HuH-7 (cell line): ENCODE measurements around the gene YBEY.
"Not testable (repeated sequence)": the region's sequence is repeated elsewhere in the genome, so short reads cannot be mapped to it uniquely, and the experiment has no call there.

Experiments
- DNase-seq: peaks from one replicate; pipeline ENCODE4 v3.0.0; 2011; ENCODE audit warnings: low spot score

YBEY gene

DNA sequence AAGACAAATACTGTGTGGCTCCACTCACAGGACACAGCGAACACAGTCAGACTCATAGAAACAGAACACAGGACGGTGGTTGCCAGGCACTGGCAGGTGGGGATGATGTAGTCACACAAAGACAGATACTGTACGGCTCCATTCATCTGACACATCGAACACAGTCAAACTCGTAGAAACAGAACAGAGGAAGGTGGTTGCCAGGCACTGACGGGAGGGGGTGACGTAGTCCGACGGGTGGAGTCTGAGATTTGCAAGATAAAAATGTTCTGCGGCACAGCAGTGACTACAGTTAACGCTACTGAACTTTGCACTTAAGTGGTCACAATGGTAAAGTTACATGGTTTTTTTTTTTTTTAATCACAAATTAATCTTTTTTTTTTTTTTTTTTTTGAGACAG lies 18.8 kb downstream of the YBEY start:
- no peak for DNase-seq

DNA sequence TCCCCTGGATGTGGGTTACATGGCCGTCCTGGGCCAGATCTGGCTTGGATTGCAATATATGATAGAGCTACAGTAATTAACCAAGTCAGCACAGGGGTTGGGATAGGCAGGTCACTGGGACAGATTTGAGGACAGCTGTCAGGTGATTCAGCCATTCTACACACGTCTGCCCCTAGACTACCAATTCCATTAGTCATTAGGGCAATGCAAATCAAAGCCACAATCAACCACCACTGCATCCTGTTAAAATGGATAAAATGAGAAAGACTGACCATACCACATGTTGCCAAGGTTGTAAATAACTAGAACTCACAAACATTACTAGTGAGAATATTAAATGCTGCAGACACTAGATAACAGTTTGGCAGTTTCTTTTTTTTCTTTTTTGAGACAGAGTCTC lies 21.5 kb downstream of the YBEY start:
- DNase-seq = no peak

DNA sequence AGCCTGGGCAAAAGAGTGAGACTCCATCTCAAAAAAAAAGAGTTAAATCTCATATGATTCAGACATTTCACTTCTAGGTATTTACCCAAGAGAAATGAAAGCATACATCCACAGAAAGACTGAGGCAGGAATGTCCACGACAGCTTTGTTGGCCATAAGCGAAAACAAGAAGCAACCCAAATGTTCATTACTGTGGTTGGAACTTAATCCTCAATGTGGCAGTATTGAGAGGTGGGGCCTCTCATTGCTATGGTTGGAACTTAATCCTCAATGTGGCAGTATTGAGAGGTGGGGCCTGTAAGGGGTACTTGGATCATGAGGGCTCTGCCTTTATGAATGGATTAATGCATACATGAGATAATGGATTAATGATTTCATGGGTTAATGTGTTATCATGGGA lies 22.3 kb downstream of the YBEY start:
- DNase-seq = no peak

DNA sequence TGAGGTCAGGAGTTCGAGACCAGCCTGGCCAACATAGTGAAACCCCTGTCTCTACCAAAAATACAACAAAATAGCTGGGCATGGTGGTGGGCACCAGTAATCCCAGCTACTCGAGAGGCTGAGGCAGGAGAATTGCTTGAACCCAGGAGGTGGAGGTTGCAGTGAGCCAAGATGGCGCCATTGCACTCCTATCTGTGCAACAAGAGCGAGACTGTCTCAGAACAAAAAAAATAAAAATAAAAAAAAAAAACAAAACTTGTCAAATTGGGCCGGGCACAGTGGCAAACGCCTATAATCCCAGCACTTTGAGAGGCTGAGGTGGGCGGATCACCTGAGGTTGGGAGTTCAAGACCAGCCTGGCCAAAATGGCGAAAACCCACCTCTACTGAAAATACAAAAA lies 24.1 kb downstream of the YBEY start:
- DNase-seq = not testable (repeated sequence)

DNA sequence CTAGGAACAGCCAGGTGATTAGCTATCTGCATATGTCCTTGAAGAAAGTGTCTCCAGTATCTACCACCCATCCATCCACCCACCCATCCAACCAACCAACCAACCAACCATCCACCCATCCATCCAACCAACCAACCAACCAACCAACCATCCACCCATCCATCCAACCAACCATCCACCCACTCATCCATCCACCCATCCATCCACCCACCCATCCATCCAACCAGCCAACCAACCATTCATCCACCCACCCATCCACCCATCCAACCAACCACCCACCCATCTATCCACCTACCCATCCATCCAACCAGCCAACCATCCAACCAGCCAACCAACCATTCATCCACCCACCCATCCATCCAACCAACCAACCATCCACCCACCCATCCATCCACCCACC lies 25.4 kb downstream of the YBEY start:
- DNase-seq = no peak

DNA sequence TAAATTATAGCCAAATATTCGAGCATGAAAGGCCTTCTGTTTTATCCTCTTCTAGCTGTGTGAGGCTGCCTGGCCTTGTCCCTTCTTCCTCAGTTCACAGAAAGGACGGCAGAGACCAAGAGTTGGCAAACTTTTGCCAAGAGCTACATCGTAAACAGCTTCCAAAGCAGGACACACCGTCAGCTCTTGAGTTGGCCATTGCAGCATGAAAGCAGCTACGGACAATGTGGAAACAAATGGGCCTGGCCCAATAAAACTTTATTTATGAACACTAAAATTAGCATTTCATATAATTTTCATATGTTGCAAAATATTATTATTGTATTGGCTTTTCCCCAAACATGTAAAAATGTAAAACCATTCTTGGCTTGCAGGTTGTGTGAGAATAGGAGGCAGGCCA lies 26.8 kb downstream of the YBEY start:
- DNase-seq = no peak

GRCh38 chr21:46314441-46315020 lies 28.4 kb downstream of the YBEY start:
- no peak for DNase-seq

- no peak for DNase-seq
Observed at GRCh38 chr21:46316708-46317324, 30.7 kb downstream of the YBEY start.

- DNase-seq = no peak
Observed at GRCh38 chr21:46317710-46318463, 31.7 kb downstream of the YBEY start.

DNA sequence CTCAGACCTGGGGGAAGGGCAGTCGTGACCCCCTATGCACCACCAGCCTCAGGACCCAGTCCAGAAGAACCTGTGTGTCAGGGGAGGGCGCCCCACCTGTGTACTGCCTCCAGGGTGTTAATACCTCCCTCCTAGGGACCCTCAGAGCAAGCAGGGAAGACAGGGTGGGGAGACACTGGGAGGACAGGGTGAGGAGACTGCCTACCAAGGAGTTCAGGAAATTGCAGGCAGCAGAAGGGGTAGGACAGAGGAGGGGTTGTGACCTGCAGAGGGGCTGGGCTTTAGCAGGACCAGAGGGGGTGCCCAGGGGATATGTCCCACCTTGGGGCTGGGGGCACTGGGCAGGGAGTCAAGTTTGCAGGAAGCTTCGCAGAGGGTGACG lies 32.3 kb downstream of the YBEY start:
- no peak for DNase-seq

- no peak for DNase-seq
Observed at GRCh38 chr21:46319186-46319585, 33.0 kb downstream of the YBEY start.

- no peak for DNase-seq
Observed at GRCh38 chr21:46320331-46320801, 34.2 kb downstream of the YBEY start.

DNA sequence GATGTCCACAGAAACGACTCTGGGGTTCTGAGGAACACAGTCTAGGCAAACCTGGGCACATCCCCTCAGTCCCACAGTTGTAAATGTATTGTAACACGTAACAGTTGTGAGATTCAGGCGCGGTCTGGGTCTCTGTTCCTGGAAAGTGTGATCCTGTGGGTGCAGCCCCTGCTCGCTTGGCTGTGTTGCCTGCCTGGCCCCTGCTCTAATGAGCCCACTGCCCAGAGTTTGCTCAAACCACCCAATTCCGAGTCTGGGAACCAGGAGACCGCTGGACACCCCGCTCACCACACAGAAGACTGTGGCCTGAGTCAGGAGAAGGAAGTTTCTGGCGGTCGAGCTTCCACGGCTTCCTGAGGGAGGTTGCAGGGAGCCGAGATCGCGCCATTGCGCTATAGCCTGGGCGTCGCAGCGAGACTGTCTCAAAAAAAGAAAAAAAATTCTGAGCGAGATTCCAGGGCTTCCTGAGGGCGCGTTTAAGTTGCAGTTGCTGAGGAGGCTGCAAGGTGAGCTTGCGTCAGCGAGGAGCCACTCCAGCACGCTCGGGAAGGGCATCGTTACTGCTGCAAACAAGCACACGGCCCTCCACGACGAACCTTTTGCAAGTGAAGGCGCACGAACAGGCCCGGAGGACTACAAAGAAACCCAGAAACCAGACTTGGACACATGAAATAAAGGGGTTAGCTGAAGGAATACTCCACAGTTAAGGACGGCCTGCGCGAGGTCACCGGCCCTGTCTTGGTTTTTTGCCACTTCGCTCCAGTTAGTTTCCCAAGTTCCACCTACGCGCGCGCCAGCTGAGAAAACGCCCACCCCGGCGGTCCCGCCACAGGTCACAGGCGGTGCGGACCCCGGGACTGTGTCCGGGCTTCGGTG lies 36.4 kb downstream of the YBEY start:
- no peak for DNase-seq

- no peak for DNase-seq
Observed at GRCh38 chr21:46323227-46323709, 37.1 kb downstream of the YBEY start.

DNA sequence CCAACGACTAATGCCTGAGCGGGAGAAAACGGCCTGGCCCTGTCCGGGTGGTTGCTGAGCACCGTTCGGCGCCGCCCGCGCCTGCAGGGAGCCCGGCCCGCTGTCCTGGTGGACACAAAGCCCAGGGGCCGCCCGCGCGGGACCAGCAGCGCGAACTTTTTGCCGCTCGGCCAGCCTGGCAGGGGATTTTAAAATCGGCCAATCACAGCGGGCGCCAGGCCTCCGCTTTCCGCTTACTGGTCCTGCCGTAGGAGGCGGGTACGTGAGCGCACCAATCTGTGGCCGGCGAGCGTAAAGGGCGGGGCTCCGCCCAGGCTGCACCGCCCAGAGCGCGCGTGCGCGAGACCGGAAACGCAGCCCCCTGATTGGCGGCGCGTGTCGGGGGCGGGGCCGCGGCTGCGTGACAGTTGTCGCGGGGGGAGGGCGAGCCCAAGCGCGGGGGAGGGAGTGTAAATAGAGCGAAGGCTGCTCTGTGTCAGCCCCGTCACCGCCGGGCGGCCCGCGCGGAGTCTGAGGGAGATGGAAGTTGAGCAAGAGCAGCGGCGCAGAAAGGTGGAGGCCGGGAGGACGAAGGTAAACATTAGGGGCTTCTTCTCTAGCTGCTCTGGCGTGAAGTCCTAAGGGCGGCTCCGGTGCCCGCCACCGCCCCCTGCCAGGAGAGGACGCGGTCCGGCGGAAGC lies 37.7 kb downstream of the YBEY start, which contains the start of the genes C21orf58 and PCNT:
Gene C21orf58, minus strand, starts transcription at position 161 of the 680 bp plus-strand sequence. CDS start 1,132 bp downstream, outside the sequence.
Gene PCNT, plus strand, starts transcription at position 447 of the 680 bp plus-strand sequence. Its CDS starts 73 bp downstream, at position 520.
- peak; percentile 98 for DNase-seq

GRCh38 chr21:46324390-46325072 lies 38.4 kb downstream of the YBEY start:
- DNase-seq = peak; percentile 80

DNA sequence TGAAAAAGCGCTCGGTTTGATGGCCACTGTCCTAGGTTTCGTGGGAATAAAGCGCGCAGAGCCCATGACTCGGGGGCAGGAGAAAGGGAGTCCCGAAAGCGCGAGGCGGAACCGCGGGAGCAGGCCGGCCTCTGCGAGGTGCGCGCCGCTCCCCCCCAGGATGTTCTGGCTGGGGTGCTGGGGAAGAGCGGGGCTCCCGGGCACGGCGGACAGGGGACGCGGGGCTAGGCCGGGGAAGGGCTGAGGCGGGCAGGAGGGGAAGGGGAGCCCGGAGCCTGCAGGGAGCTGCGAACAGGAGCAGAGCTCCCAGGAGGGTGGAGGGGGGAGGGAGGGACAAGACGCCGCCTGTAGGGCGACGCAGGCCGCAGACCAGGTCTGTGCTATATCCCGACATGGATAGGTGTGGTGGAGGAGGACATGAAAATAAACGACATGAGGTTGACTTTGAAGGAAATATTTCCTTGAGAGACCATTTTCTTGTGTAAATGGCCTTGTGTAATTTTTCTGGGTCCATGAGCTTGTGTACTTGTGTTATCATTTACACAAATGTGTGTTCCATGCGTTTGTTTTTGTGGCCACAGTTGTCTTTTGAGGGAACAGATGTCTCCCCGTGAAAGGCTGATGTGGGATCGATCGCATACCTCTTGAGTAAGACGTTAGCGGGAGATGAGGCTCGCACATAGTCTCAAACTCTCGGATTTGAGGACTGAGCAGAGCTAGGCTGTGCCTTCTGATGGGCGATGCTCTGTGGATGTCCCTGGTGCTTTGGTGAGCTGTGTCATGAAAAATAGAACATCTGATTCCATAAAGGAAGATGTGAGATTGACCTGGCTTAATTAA lies 39.2 kb downstream of the YBEY start:
- DNase-seq = peak; percentile 71

- DNase-seq = no peak
Observed at GRCh38 chr21:46326110-46326703, 40.1 kb downstream of the YBEY start.

- DNase-seq = no peak
Observed at GRCh38 chr21:46327711-46328110, 41.6 kb downstream of the YBEY start.
